Heart left ventricle (tissue), 16 donors: Measurements from ENCODE around the gene PRODH2. TPM values are rescaled to one million over a fixed set of nuclear protein-coding genes. Genes with fewer than 3 reads are reported as not detected.

Experiments
- ATAC-seq, 4 donors: fragments of 200-7000 bp; cut with Tn5 transposase; one replicate each; pipeline ENCODE4 v1.9.1; 2020 to 2022; ENCODE audit warnings: moderate library complexity in 4 of 4, mild to moderate bottlenecking in 3 of 4, moderate number of reproducible peaks in 1 of 4
- DNase-seq, 5 donors: peaks; one replicate each; pipeline ENCODE4 v3.0.0-alpha.2; 2020
- H3K27ac ChIP-seq, 12 donors: fragments of 200-600 bp; sonication (generic) in 4 of 12; one replicate each; pipeline versions ENCODE4 v1.5.0 to v1.8.0; 2016 to 2022; ENCODE audit warnings: mild to moderate bottlenecking in 2 of 12
- H3K27me3 ChIP-seq, 9 donors: fragments of 200-600 bp; sonication (generic) in 2 of 9; one replicate each; pipeline versions ENCODE4 v1.5.1 to v1.8.0; 2016 to 2022; ENCODE audit warnings: mild to moderate bottlenecking in 3 of 9
- H3K36me3 ChIP-seq, 9 donors: fragments of 200-600 bp; sonication (generic) in 2 of 9; one replicate each; pipeline versions ENCODE4 v1.5.0 to v1.8.0; 2018 to 2022; ENCODE audit warnings: mild to moderate bottlenecking in 2 of 9
- H3K4me1 ChIP-seq, 12 donors: fragments of 200-600 bp; sonication (generic) in 4 of 12; one replicate each; pipeline versions ENCODE4 v1.5.0 to v1.8.0; 2016 to 2022; ENCODE audit warnings: mild to moderate bottlenecking in 3 of 12
- H3K4me3 ChIP-seq, 12 donors: fragments of 200-600 bp; sonication (generic) in 4 of 12; one replicate each; pipeline versions ENCODE4 v1.5.0 to v1.8.0; 2017 to 2022; ENCODE audit warnings: mild to moderate bottlenecking in 9 of 12, moderate library complexity in 4 of 12
- H3K9me3 ChIP-seq, 12 donors: fragments of 200-600 bp; sonication (generic) in 4 of 12; one replicate each; pipeline versions ENCODE4 v1.5.0 to v1.8.0; 2016 to 2022; ENCODE audit warnings: mild to moderate bottlenecking in 1 of 12
- POLR2A ChIP-seq, 2 donors: fragments of 450-650 bp; IDR thresholded peaks; one replicate each; pipeline ENCODE4 v1.6.1; 2017; ENCODE audit warnings: antibody characterized with exemption in 2 of 2, mild to moderate bottlenecking in 2 of 2, moderate library complexity in 2 of 2
- WGBS, 4 donors: extraction: QIAGEN DNeasy Blood & Tissue Kit in 2 of 4; methylation state at CpG; one replicate each; pipeline versions ENCODE4 v1.1.5 to v1.1.7; 2013 to 2018; 5-methylcytosine and 5-hydroxymethylcytosine counted together
- intact Hi-C, 10 donors: fragments of 100-400 bp; cut with DNase I; formaldehyde crosslinking; loops; one replicate each; pipeline versions ENCODE4 v1.11.1 to v1.14.2; 2022
- polyA plus RNA-seq, 2 donors: library from polyadenylated mRNA; stranded (reverse); fragments of 200-250 nt; gene quantifications; one replicate each; pipeline ENCODE4 v1.2.3, GENCODE V29; 2013
- total RNA-seq, 9 donors: library from RNA; depleted of rRNA in 2 of 9; stranded (reverse); fragments of >200 nt in 2 of 9; fragmentation: NEBNext Ultra II Directional in 3 of 9; extraction: Animal tissue kit (Norgen Biotek cat#: 25700) in 3 of 9; gene quantifications; one replicate each; pipeline versions ENCODE4 v1.1.0 to v1.2.4, GENCODE V29; 2016 to 2023
- TF ChIP-seq, protein P1 (sequence below), 12 donors: fragments of 200-600 bp; sonication (generic) in 4 of 12; IDR thresholded peaks; one replicate each; pipeline versions ENCODE4 v1.5.0 to v1.8.0; 2018 to 2022; ENCODE audit warnings: antibody characterized with exemption in 12 of 12, mild to moderate bottlenecking in 5 of 12
- donor health status: ischemic (EF 13 %, LVEDD 7.1; RV severe dilation, severe dysfunction).
- donor health status: healthy with polysubstance abuse.
- donor health status: DM: no; HTN: yes; CAD: no.
- donor health status: DM: no; HTN: no; CAD: no.
- donor health status: ischemic (EF 25% LVEDD 6.9; RV normal size, moderate dysfunction).
- donor health status: ischemic (EF 25% LVEDD 5.7; RV mildly dilated, moderate dysfunction).
- donor health status: healthy.
- donor health status: DM: yes; HTN: yes; CAD: no.
- donor health status: ischemic (EF 35%, LVEDD 5.7; RV mildly dilated, moderate dysfunction).
- donor health status: nonischemic (EF 11% LVEDD 7.7; RV severe dilation, severe dysfunction).
- donor health status: DM: yes; HTN: yes; CAD: no.
- donor health status: PGD.
- donor health status: ischemic (EF 29% LVEDD 5.4; RV normal size, mild dysfunction).
- donor health status: nonischemic (EF 23%, LVEDD 6.1; RV moderate dilation, normal function).

Gene PRODH2
- total and polyA plus RNA-seq, 11 donors, result not detected

DNA sequence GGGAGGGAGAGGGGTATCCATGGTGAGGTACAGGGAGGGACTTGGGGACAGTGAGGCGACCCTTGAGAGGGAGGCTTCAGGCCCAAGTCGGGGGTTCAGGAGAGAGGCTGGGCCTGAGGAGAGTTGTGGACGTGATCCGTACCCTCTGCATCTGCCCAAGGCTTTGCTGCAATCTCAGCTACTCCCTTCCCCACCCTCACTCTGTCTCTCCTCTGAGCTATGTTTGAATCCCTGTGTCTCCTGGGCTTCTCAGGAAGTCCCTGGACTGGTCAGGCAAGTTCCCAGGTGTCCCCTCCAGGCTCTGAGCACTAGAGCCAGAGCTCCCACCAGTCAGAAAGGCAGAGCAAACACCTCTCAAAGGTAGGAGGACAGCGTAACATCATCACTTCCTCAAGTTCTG, 62.5 kb downstream of the PRODH2 start:
- Histone ChIP-seq H3K27me3 (no peaks in the 10 kb centered on the region), H3K36me3 (peaks cover 0 to 33% (median 21%) of the 10 kb centered on the region in 9 donors), H3K4me1 (peaks cover 5 to 53% (median 29%) of the 10 kb centered on the region in 12 donors), H3K27ac (peak overlapping the region in 1 of 12 donors; percentile 38), H3K9me3 (no peaks in the 10 kb centered on the region), H3K4me3 (no peak overlapping the region)
- ATAC-seq, result no peak
- intact Hi-C loops, result loop anchor here in 1 of 10 donors (10.0 kb wide), 1 partner anchor 395 kb away; the partner anchor contains the start of gene CAPNS1
- TF ChIP-seq, protein P1, sequence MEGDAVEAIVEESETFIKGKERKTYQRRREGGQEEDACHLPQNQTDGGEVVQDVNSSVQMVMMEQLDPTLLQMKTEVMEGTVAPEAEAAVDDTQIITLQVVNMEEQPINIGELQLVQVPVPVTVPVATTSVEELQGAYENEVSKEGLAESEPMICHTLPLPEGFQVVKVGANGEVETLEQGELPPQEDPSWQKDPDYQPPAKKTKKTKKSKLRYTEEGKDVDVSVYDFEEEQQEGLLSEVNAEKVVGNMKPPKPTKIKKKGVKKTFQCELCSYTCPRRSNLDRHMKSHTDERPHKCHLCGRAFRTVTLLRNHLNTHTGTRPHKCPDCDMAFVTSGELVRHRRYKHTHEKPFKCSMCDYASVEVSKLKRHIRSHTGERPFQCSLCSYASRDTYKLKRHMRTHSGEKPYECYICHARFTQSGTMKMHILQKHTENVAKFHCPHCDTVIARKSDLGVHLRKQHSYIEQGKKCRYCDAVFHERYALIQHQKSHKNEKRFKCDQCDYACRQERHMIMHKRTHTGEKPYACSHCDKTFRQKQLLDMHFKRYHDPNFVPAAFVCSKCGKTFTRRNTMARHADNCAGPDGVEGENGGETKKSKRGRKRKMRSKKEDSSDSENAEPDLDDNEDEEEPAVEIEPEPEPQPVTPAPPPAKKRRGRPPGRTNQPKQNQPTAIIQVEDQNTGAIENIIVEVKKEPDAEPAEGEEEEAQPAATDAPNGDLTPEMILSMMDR (IDR thresholded peaks at IDR 0.05), result no peak
- TF ChIP-seq POLR2A (IDR thresholded peaks at IDR 0.05), result no peak
- 90 to 96% (median 94%) methylated on average over 5 of the region's 5 CpGs for WGBS, 4 donors
- DNase-seq, result no peak

Other genes starting within 250 kb of the PRODH2 start
- not detected for gene ATP4A, start 249.2 kb downstream of the PRODH2 start, total RNA-seq
- not detected for gene ATP4A, start 249.2 kb downstream of the PRODH2 start, polyA plus RNA-seq
- not detected for gene PMIS2, start 226.7 kb downstream of the PRODH2 start, total RNA-seq
- gene PMIS2, start 226.7 kb downstream of the PRODH2 start, polyA plus RNA-seq, result not detected
- gene HAUS5, start 200.1 kb downstream of the PRODH2 start, total RNA-seq, result 1 to 10 TPM; 1.9 to 9.0 (median 3.9) TPM
- 1 to 10 TPM; 3.8 to 4.9 TPM for gene HAUS5, start 200.1 kb downstream of the PRODH2 start, polyA plus RNA-seq
- gene RBM42, start 183.8 kb downstream of the PRODH2 start, total RNA-seq, result 10 to 100 TPM; 47.4 to 70.0 (median 57.5) TPM
- 10 to 100 TPM; 63.1 to 89.2 TPM for gene RBM42, start 183.8 kb downstream of the PRODH2 start, polyA plus RNA-seq
- gene ETV2, start 171.1 kb downstream of the PRODH2 start, total RNA-seq, result 1 to 10 TPM in 1 of 9 donors, under 1 TPM in 6, not detected in 2; 0.23 to 1.6 (median 0.62) TPM
- gene ETV2, start 171.1 kb downstream of the PRODH2 start, polyA plus RNA-seq, result 1 to 10 TPM in 1 of 2 donors, under 1 TPM in 1; 0.46 to 1.3 TPM
- 1,000 to 10,000 TPM in 8 of 9 donors, 100 to 1,000 TPM in 1; 944 to 3,219 (median 1,334) TPM for gene COX6B1, start 164.5 kb downstream of the PRODH2 start, total RNA-seq
- gene COX6B1, start 164.5 kb downstream of the PRODH2 start, polyA plus RNA-seq, result 1,000 to 10,000 TPM; 1,378 to 4,659 TPM
- gene UPK1A, start 146.3 kb downstream of the PRODH2 start, total RNA-seq, result not detected
- not detected for gene UPK1A, start 146.3 kb downstream of the PRODH2 start, polyA plus RNA-seq
- under 1 TPM in 1 of 9 donors, not detected in 8; 0.24 TPM for gene ZBTB32, start 108.3 kb downstream of the PRODH2 start, total RNA-seq
- gene ZBTB32, start 108.3 kb downstream of the PRODH2 start, polyA plus RNA-seq, result not detected
- 10 to 100 TPM; 11.3 to 24.5 (median 15.7) TPM for gene KMT2B, start 94.8 kb downstream of the PRODH2 start, total RNA-seq
- gene KMT2B, start 94.8 kb downstream of the PRODH2 start, polyA plus RNA-seq, result 10 to 100 TPM; 13.9 to 15.8 TPM
- gene IGFLR1, start 70.4 kb downstream of the PRODH2 start, total RNA-seq, result 10 to 100 TPM in 1 of 9 donors, 1 to 10 TPM in 7, under 1 TPM in 1; 0.74 to 25.2 (median 3.6) TPM
- 10 to 100 TPM in 1 of 2 donors, 1 to 10 TPM in 1; 3.4 to 10.8 TPM for gene IGFLR1, start 70.4 kb downstream of the PRODH2 start, polyA plus RNA-seq
- 10 to 100 TPM; 14.3 to 32.8 (median 20.9) TPM for gene U2AF1L4, start 67.4 kb downstream of the PRODH2 start, total RNA-seq
- gene U2AF1L4, start 67.4 kb downstream of the PRODH2 start, polyA plus RNA-seq, result 10 to 100 TPM in 1 of 2 donors, 1 to 10 TPM in 1; 7.2 to 27.1 TPM
- gene PSENEN, start 67.2 kb downstream of the PRODH2 start, total RNA-seq, result 10 to 100 TPM; 25.2 to 69.0 (median 40.9) TPM
- 10 to 100 TPM; 52.6 to 95.1 TPM for gene PSENEN, start 67.2 kb downstream of the PRODH2 start, polyA plus RNA-seq
- 10 to 100 TPM in 3 of 9 donors, 1 to 10 TPM in 6; 3.7 to 12.2 (median 7.6) TPM for gene LIN37, start 64.3 kb downstream of the PRODH2 start, total RNA-seq
- 10 to 100 TPM; 20.1 to 23.0 TPM for gene LIN37, start 64.3 kb downstream of the PRODH2 start, polyA plus RNA-seq
- gene HSPB6, start 55.8 kb downstream of the PRODH2 start, total RNA-seq, result 1,000 to 10,000 TPM in 1 of 9 donors, 100 to 1,000 TPM in 8; 226 to 1,012 (median 652) TPM
- gene HSPB6, start 55.8 kb downstream of the PRODH2 start, polyA plus RNA-seq, result 100 to 1,000 TPM; 156 to 457 TPM
- gene PROSER3, start 54.7 kb downstream of the PRODH2 start, total RNA-seq, result 10 to 100 TPM in 4 of 9 donors, 1 to 10 TPM in 5; 1.9 to 19.7 (median 9.7) TPM
- gene PROSER3, start 54.7 kb downstream of the PRODH2 start, polyA plus RNA-seq, result 10 to 100 TPM in 1 of 2 donors, 1 to 10 TPM in 1; 6.0 to 12.8 TPM
- gene ARHGAP33, start 37.3 kb downstream of the PRODH2 start, total RNA-seq, result 1 to 10 TPM in 8 of 9 donors, under 1 TPM in 1; 0.50 to 7.8 (median 5.7) TPM
- 1 to 10 TPM; 3.2 to 3.4 TPM for gene ARHGAP33, start 37.3 kb downstream of the PRODH2 start, polyA plus RNA-seq
- gene NPHS1, start 39.7 kb upstream of the PRODH2 start, total RNA-seq, result 1 to 10 TPM in 1 of 9 donors, not detected in 8; 1.0 TPM
- gene NPHS1, start 39.7 kb upstream of the PRODH2 start, polyA plus RNA-seq, result not detected
- under 1 TPM in 1 of 9 donors, not detected in 8; 0.77 TPM for gene KIRREL2, start 44.1 kb upstream of the PRODH2 start, total RNA-seq
- gene KIRREL2, start 44.1 kb upstream of the PRODH2 start, polyA plus RNA-seq, result not detected
- 10 to 100 TPM in 8 of 9 donors, 1 to 10 TPM in 1; 8.9 to 44.3 (median 25.3) TPM for gene APLP1, start 55.7 kb upstream of the PRODH2 start, total RNA-seq
- 10 to 100 TPM in 1 of 2 donors, 1 to 10 TPM in 1; 2.1 to 19.0 TPM for gene APLP1, start 55.7 kb upstream of the PRODH2 start, polyA plus RNA-seq
- gene NFKBID, start 87.7 kb upstream of the PRODH2 start, total RNA-seq, result 10 to 100 TPM in 1 of 9 donors, 1 to 10 TPM in 7, under 1 TPM in 1; 0.79 to 12.3 (median 3.0) TPM
- 1 to 10 TPM; 2.8 to 3.1 TPM for gene NFKBID, start 87.7 kb upstream of the PRODH2 start, polyA plus RNA-seq
- gene HCST, start 89.7 kb upstream of the PRODH2 start, total RNA-seq, result 10 to 100 TPM in 2 of 9 donors, 1 to 10 TPM in 6, not detected in 1; 2.3 to 31.7 (median 4.7) TPM
- gene HCST, start 89.7 kb upstream of the PRODH2 start, polyA plus RNA-seq, result 10 to 100 TPM in 1 of 2 donors, 1 to 10 TPM in 1; 3.2 to 10.1 TPM
- 100 to 1,000 TPM in 2 of 9 donors, 10 to 100 TPM in 7; 12.6 to 237 (median 19.4) TPM for gene TYROBP, start 95.5 kb upstream of the PRODH2 start, total RNA-seq
- 10 to 100 TPM; 17.1 to 42.7 TPM for gene TYROBP, start 95.5 kb upstream of the PRODH2 start, polyA plus RNA-seq
- 10 to 100 TPM in 3 of 9 donors, 1 to 10 TPM in 6; 4.5 to 18.6 (median 8.5) TPM for gene LRFN3, start 123.5 kb upstream of the PRODH2 start, total RNA-seq
- 10 to 100 TPM in 1 of 2 donors, 1 to 10 TPM in 1; 6.3 to 14.7 TPM for gene LRFN3, start 123.5 kb upstream of the PRODH2 start, polyA plus RNA-seq
- gene SDHAF1, start 182.3 kb upstream of the PRODH2 start, total RNA-seq, result 10 to 100 TPM in 8 of 9 donors, 1 to 10 TPM in 1; 9.7 to 41.8 (median 11.4) TPM
- 10 to 100 TPM in 1 of 2 donors, 1 to 10 TPM in 1; 9.8 to 18.5 TPM for gene SDHAF1, start 182.3 kb upstream of the PRODH2 start, polyA plus RNA-seq
- under 1 TPM in 5 of 9 donors, not detected in 4; 0.12 to 0.50 (median 0.19) TPM for gene SYNE4, start 196.0 kb upstream of the PRODH2 start, total RNA-seq
- gene SYNE4, start 196.0 kb upstream of the PRODH2 start, polyA plus RNA-seq, result under 1 TPM; 0.15 to 0.17 TPM
- 10 to 100 TPM in 6 of 9 donors, 1 to 10 TPM in 3; 7.3 to 22.5 (median 11.5) TPM for gene ALKBH6, start 201.4 kb upstream of the PRODH2 start, total RNA-seq
- 10 to 100 TPM; 13.4 TPM for gene ALKBH6, start 201.4 kb upstream of the PRODH2 start, polyA plus RNA-seq
- gene CLIP3, start 220.0 kb upstream of the PRODH2 start, total RNA-seq, result 1 to 10 TPM; 2.2 to 8.0 (median 4.3) TPM
- gene CLIP3, start 220.0 kb upstream of the PRODH2 start, polyA plus RNA-seq, result 1 to 10 TPM; 1.3 TPM
- gene THAP8, start 241.4 kb upstream of the PRODH2 start, total RNA-seq, result 1 to 10 TPM; 2.3 to 6.0 (median 4.3) TPM
- 1 to 10 TPM; 6.0 to 7.3 TPM for gene THAP8, start 241.4 kb upstream of the PRODH2 start, polyA plus RNA-seq
- 10 to 100 TPM in 3 of 9 donors, 1 to 10 TPM in 6; 2.5 to 24.3 (median 7.7) TPM for gene WDR62, start 242.1 kb upstream of the PRODH2 start, total RNA-seq
- 10 to 100 TPM in 1 of 2 donors, 1 to 10 TPM in 1; 1.4 to 20.6 TPM for gene WDR62, start 242.1 kb upstream of the PRODH2 start, polyA plus RNA-seq